PC-9 (cell line): ENCODE measurements around the gene ISOC2. TPM values are rescaled to one million over a fixed set of nuclear protein-coding genes. Genes with fewer than 3 reads are reported as not detected.

ENCODE experiments used
- BruUV-seq: library from RNA; stranded (reverse); fragments of 400-500 nt; replicated peaks from 2 replicates; lab custom pipeline; 2021; lab: Mats Ljungman, UMichigan
- CTCF ChIA-PET: fragments of 300-600 bp; sonication (Branson Sonifier 250); formaldehyde crosslinking; loops from one replicate; lab custom pipeline; 2022; ENCODE audit warnings: antibody characterized with exemption; lab: Charles Lee
- POLR2A ChIA-PET: fragments of 300-600 bp; sonication (Branson Sonifier 250); formaldehyde crosslinking; loops from one replicate; lab custom pipeline; 2022; ENCODE audit warnings: antibody characterized with exemption; ENCODE audit not compliant: unreplicated experiment; lab: Charles Lee
- DNase-seq, 2 experiments: peaks; one replicate each; pipeline versions ENCODE4 v3.0.0 to v3.0.0-alpha.2; 2015 to 2022; ENCODE audit warnings: mixed read lengths in 1 of 2
- H2AFZ ChIP-seq: fragments of 200-600 bp; sonication (generic); 2 replicates; pipeline ENCODE4 v1.8.1; 2017; ENCODE audit warnings: antibody characterized with exemption
- H3F3A ChIP-seq: fragments of 200-600 bp; sonication (generic); 2 replicates; pipeline ENCODE4 v1.8.1; 2017; ENCODE audit warnings: antibody characterized with exemption, mild to moderate bottlenecking, low read depth; ENCODE audit not compliant: insufficient read depth
- H3K27ac ChIP-seq: fragments of 200-600 bp; sonication (generic); 2 replicates; pipeline ENCODE4 v1.6.1; 2016; ENCODE audit warnings: mixed run types
- H3K27me3 ChIP-seq: fragments of 200-600 bp; sonication (generic); 2 replicates; pipeline ENCODE4 v1.6.1; 2016; ENCODE audit warnings: low read depth, mixed run types; ENCODE audit not compliant: insufficient read depth
- H3K36me3 ChIP-seq: fragments of 200-600 bp; sonication (generic); 2 replicates; pipeline ENCODE4 v1.6.1; 2016; ENCODE audit warnings: low read depth, mixed run types
- H3K4me1 ChIP-seq: fragments of 200-600 bp; sonication (generic); replicated peaks from 2 replicates; pipeline ENCODE4 v1.6.1; 2016; ENCODE audit warnings: mixed run types; ENCODE audit not compliant: insufficient read depth
- H3K4me2 ChIP-seq: fragments of 200-600 bp; sonication (generic); 2 replicates; pipeline ENCODE4 v1.6.1; 2017; ENCODE audit warnings: mixed run types
- H3K4me3 ChIP-seq: fragments of 200-600 bp; sonication (generic); 2 replicates; pipeline ENCODE4 v1.6.1; 2016; ENCODE audit warnings: mixed run types
- H3K79me2 ChIP-seq: fragments of 200-600 bp; sonication (generic); 2 replicates; pipeline ENCODE4 v1.6.1; 2017; ENCODE audit warnings: low read depth, mixed run types
- H3K9me2 ChIP-seq: fragments of 200-600 bp; sonication (generic); 2 replicates; pipeline ENCODE4 v1.8.1; 2017; ENCODE audit warnings: mild to moderate bottlenecking; ENCODE audit not compliant: insufficient read depth
- H3K9me3 ChIP-seq: fragments of 200-600 bp; sonication (generic); 2 replicates; pipeline ENCODE4 v1.8.1; 2016; ENCODE audit warnings: low read depth; ENCODE audit not compliant: insufficient read depth
- H4K20me1 ChIP-seq: fragments of 200-600 bp; sonication (generic); 2 replicates; pipeline ENCODE4 v1.8.1; 2017; ENCODE audit not compliant: insufficient read depth
- EZH2 ChIP-seq: fragments of 200-600 bp; sonication (generic); IDR thresholded peaks from 2 replicates; pipeline ENCODE4 v1.8.0; 2017; ENCODE audit warnings: antibody characterized with exemption, low read depth
- intact Hi-C: fragments of 100-400 bp; cut with micrococcal nuclease; formaldehyde crosslinking; loops from one replicate; pipeline ENCODE4 v1.10.0; 2022; ENCODE audit not compliant: unreplicated experiment
- total RNA-seq: library from RNA; stranded (reverse); gene quantifications from 2 replicates; pipeline ENCODE4 v1.2.3, GENCODE V29; 2021
- TF ChIP-seq, protein P1 (sequence below): fragments of 200-600 bp; sonication (generic); conservative IDR thresholded peaks from 2 replicates; pipeline ENCODE4 v1.6.1; 2017; ENCODE audit warnings: mixed run types, antibody characterized with exemption, mild to moderate bottlenecking, moderate library complexity

Gene ISOC2
- total RNA-seq, 1 experiment from 2014 or later = 92.4 TPM

GRCh38 chr19:55492362-55492944 lies 31.0 kb upstream of the ISOC2 start:
- H3F3A ChIP-seq = peaks cover 19% of the 10 kb centered on the region
- H3K4me1 ChIP-seq = peaks cover 19% of the 10 kb centered on the region
- H3K27ac ChIP-seq = no peak overlapping the region
- no peak for DNase-seq
- no TSS peak for BruUV-seq
- H2AFZ ChIP-seq = no peak overlapping the region
- no peaks in the 10 kb centered on the region for H3K9me2 ChIP-seq
- no peak for TF ChIP-seq EZH2
- TF ChIP-seq, protein P1, sequence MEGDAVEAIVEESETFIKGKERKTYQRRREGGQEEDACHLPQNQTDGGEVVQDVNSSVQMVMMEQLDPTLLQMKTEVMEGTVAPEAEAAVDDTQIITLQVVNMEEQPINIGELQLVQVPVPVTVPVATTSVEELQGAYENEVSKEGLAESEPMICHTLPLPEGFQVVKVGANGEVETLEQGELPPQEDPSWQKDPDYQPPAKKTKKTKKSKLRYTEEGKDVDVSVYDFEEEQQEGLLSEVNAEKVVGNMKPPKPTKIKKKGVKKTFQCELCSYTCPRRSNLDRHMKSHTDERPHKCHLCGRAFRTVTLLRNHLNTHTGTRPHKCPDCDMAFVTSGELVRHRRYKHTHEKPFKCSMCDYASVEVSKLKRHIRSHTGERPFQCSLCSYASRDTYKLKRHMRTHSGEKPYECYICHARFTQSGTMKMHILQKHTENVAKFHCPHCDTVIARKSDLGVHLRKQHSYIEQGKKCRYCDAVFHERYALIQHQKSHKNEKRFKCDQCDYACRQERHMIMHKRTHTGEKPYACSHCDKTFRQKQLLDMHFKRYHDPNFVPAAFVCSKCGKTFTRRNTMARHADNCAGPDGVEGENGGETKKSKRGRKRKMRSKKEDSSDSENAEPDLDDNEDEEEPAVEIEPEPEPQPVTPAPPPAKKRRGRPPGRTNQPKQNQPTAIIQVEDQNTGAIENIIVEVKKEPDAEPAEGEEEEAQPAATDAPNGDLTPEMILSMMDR = no peak
- intact Hi-C loops = no loop called here
- H3K79me2 ChIP-seq = no peaks in the 10 kb centered on the region
- no peak overlapping the region for H3K4me2 ChIP-seq
- ChIA-PET CTCF (no interaction called here), POLR2A (interaction anchor here (0.6 kb wide), 1 partner anchor 1246 kb away, joined by 3 read pairs; no protein-coding TSS in a partner anchor)
- no peaks in the 10 kb centered on the region for H4K20me1 ChIP-seq
- no peaks in the 10 kb centered on the region for H3K36me3 ChIP-seq
- H3K27me3 ChIP-seq = peaks cover 3% of the 10 kb centered on the region; the same call in 1 of the 2 replicates
- H3K4me3 ChIP-seq = no peak overlapping the region
- no peaks in the 10 kb centered on the region for H3K9me3 ChIP-seq

DNA sequence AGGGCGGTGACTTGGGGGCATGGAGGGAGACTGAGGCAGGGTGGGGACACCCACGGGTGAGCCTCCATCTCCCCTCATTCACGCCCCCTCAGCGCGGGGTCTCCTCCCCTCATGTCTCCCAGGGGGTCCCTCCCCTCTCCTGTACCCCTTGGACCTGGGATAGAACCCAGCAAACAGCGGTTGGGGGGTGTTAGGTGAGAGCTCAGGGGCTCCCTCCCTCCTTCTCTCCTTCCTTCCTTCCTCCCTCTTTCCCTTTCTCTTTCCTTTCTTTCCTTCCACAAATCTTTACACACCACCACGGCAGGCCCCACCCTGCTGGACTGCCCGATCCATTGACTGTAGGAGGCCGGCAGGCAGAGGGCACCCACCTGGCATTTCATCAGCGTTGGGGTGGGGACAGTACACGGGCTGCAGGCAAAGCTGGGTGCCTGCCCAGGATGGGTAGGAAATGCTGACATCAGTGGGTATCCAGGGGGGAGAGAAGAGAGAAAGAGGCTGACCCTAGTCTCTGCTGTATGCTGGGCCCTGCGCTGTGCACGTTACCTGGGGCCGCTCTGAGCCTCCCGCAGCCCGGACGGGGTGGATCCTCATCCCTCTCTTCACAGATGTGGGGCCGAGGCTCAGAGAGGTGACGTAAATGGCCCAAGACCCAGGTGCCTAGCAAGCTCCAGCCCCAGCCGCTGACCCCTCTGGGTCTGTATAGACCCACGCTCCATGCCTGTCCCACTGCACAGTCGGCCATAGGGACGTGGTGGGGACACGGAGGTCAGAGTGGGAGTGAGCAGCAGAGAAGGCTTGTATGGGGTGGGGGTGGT lies 30.3 kb upstream of the ISOC2 start:
- intact Hi-C loops = no loop called here

More for the DNA sequence above, 30.3 kb upstream of the ISOC2 start:
- Histone ChIP-seq H3K36me3 (no peaks in the 10 kb centered on the region), H3K27me3 (peaks cover 3% of the 10 kb centered on the region; the same call in 1 of the 2 replicates), H3F3A (peaks cover 26% of the 10 kb centered on the region), H4K20me1 (no peaks in the 10 kb centered on the region), H3K9me3 (no peaks in the 10 kb centered on the region), H3K79me2 (no peaks in the 10 kb centered on the region), H3K27ac (no peak overlapping the region), H3K4me3 (no peak overlapping the region), H2AFZ (no peak overlapping the region), H3K4me2 (no peak overlapping the region), H3K9me2 (no peaks in the 10 kb centered on the region), H3K4me1 (peaks cover 26% of the 10 kb centered on the region)
- TF ChIP-seq, protein P1 = no peak
- TF ChIP-seq EZH2 = no peak
- CTCF ChIA-PET = no interaction called here
- DNase-seq = no peak
- POLR2A ChIA-PET = interaction anchor here (0.6 kb wide), 2 partner anchors 24 to 1246 kb away, joined by 3 to 7 read pairs; no protein-coding TSS in a partner anchor
- BruUV-seq = no TSS peak
